A549 (cell line): ENCODE results near the gene LSM4. TPM values are rescaled to one million over a fixed set of nuclear protein-coding genes. Genes with fewer than 3 reads are reported as not detected.

Experiments
- ATAC-seq, 2 experiments: fragments of 200-7000 bp in 1 of 2; fragments of >200 bp in 1 of 2; cut with Nextera tagmentation in 1 of 2; cut with Tn5 transposase in 1 of 2; 3 replicates each; pipeline versions ENCODE4 v1.8.0 to v1.9.1; 2018 to 2020; ENCODE audit warnings: mild to moderate bottlenecking in 1 of 2, moderate library complexity in 1 of 2
- CTCF ChIA-PET: fragments of 300-600 bp; sonication (Branson Sonifier 250); formaldehyde crosslinking; extraction: SDS; loops from one replicate; lab custom pipeline; 2021; ENCODE audit warnings: antibody characterized with exemption, inconsistent platforms; lab: Yijun Ruan, JAX
- POLR2A ChIA-PET: fragments of 350-600 bp; formaldehyde crosslinking; extraction: SDS; loops from one replicate; lab custom pipeline; 2021; ENCODE audit warnings: antibody characterized with exemption, inconsistent platforms; lab: Yijun Ruan, JAX
- DNase-seq, 2 experiments: peaks; one replicate each; pipeline versions ENCODE4 v3.0.0 to v3.0.0-alpha.2; 2011 to 2016; ENCODE audit warnings: low read depth in 1 of 2, low spot score in 1 of 2
- FAIRE-seq: peaks from 2 replicates; lab custom pipeline; 2011; peaks lifted over from hg19 to GRCh38; lab: Jason Lieb, UNC
- H3K27ac ChIP-seq, 2 experiments: fragments of >200 bp; sonication (Bioruptor Twin); formaldehyde crosslinking; 3 replicates each; pipeline ENCODE4 v1.5.1; 2016 to 2017
- H3K4me1 ChIP-seq: fragments of >200 bp; sonication (Bioruptor Twin); formaldehyde crosslinking; 3 replicates; pipeline ENCODE4 v1.6.1; 2016
- H3K4me2 ChIP-seq: fragments of >200 bp; sonication (Bioruptor Twin); formaldehyde crosslinking; 3 replicates; pipeline ENCODE4 v1.6.1; 2016
- H3K4me3 ChIP-seq: fragments of >200 bp; sonication (Bioruptor Twin); formaldehyde crosslinking; 3 replicates; pipeline ENCODE4 v1.5.1; 2016
- H3K9me3 ChIP-seq: fragments of >200 bp; sonication (Bioruptor Twin); formaldehyde crosslinking; 3 replicates; pipeline ENCODE4 v1.6.1; 2016
- BCL3 ChIP-seq: fragments of >200 bp; sonication (Bioruptor Twin); formaldehyde crosslinking; IDR thresholded peaks from 3 replicates; pipeline ENCODE4 v1.6.1; 2016
- BHLHE40 ChIP-seq: IDR thresholded peaks from 2 replicates; pipeline ENCODE4 v1.6.1; 2012; ENCODE audit warnings: low read depth, low read length, inconsistent platforms
- CBX8 ChIP-seq: fragments of 200-600 bp; sonication (generic); IDR thresholded peaks from 2 replicates; pipeline ENCODE4 v1.6.1; 2016
- CHD2 ChIP-seq: fragments of 150-350 bp; IDR thresholded peaks from 2 replicates; pipeline ENCODE4 v1.6.1; 2014; ENCODE audit warnings: low read length; ENCODE audit not compliant: partially characterized antibody
- ELK1 ChIP-seq: fragments of 150-350 bp; IDR thresholded peaks from 2 replicates; pipeline ENCODE4 v1.6.1; 2014; ENCODE audit warnings: low read depth, mild to moderate bottlenecking, low read length
- HDAC2 ChIP-seq: fragments of 200-600 bp; sonication (generic); IDR thresholded peaks from 2 replicates; pipeline ENCODE4 v1.6.1; 2016
- HEYL ChIP-seq: fragments of 250-450 bp; sonication (Bioruptor Pico); IDR thresholded peaks from 2 replicates; pipeline ENCODE4 v1.8.0; 2021; ENCODE audit warnings: mild to moderate bottlenecking, moderate library complexity
- KDM5A ChIP-seq: fragments of 200-600 bp; sonication (generic); IDR thresholded peaks from 2 replicates; pipeline ENCODE4 v1.6.1; 2016; ENCODE audit warnings: antibody characterized with exemption, mild to moderate bottlenecking
- MAFK ChIP-seq: fragments of 450-650 bp; IDR thresholded peaks from 2 replicates; pipeline ENCODE4 v1.6.1; 2014; ENCODE audit not compliant: partially characterized antibody
- NR3C1 ChIP-seq: fragments of >200 bp; sonication (Bioruptor Twin); formaldehyde crosslinking; IDR thresholded peaks from 3 replicates; pipeline ENCODE4 v1.6.1; 2017
- PBX3 ChIP-seq: IDR thresholded peaks from 2 replicates; pipeline ENCODE4 v1.6.1; 2012
- PHF8 ChIP-seq: fragments of 200-600 bp; sonication (generic); IDR thresholded peaks from 2 replicates; pipeline ENCODE4 v1.6.1; 2016; ENCODE audit warnings: low read depth, mild to moderate bottlenecking, antibody characterized with exemption, moderate library complexity, borderline replicate concordance
- POLR2A ChIP-seq: IDR thresholded peaks from 2 replicates; pipeline ENCODE4 v1.6.1; 2012; ENCODE audit warnings: mild to moderate bottlenecking, low read length
- RARB ChIP-seq: fragments of 250-450 bp; sonication (Bioruptor Pico); IDR thresholded peaks from 2 replicates; pipeline ENCODE4 v1.8.0; 2021; ENCODE audit warnings: mild to moderate bottlenecking, moderate library complexity
- RNF2 ChIP-seq: fragments of 200-600 bp; sonication (generic); IDR thresholded peaks from 2 replicates; pipeline ENCODE4 v1.6.1; 2016; ENCODE audit warnings: low read depth, mild to moderate bottlenecking, antibody characterized with exemption, moderate library complexity, borderline replicate concordance
- TP53 ChIP-seq: fragments of 250-450 bp; sonication (Bioruptor Pico); IDR thresholded peaks from 2 replicates; pipeline ENCODE4 v1.5.0; 2021; ENCODE audit warnings: mild to moderate bottlenecking, moderate library complexity
- ZSCAN20 ChIP-seq: fragments of 250-450 bp; sonication (Bioruptor Pico); IDR thresholded peaks from 2 replicates; pipeline ENCODE4 v1.8.0; 2022; ENCODE audit warnings: mild to moderate bottlenecking, moderate library complexity
- WGBS: methylation state at CpG from one replicate; pipeline ENCODE4 v1.1.6; 2017; ENCODE audit errors: missing lambda C conversion rate; 5-methylcytosine and 5-hydroxymethylcytosine counted together
- polyA plus RNA-seq, 4 experiments: library from polyadenylated mRNA; depleted of rRNA in 3 of 4; stranded (reverse); fragments of >200 nt; fragmentation: RNase III in 1 of 4; extraction: RNeasy Plus Mini Kit Qiagen cat#74134 plus additional on column Dnase treatment in 1 of 4; gene quantifications; 2 replicates in 3 of 4; 3 replicates in 1 of 4; pipeline ENCODE4 v1.2.3, GENCODE V29; 2011 to 2017

Gene LSM4
- polyA plus RNA-seq, 2 of the 4 experiments (the other 2 are of a cell fraction) = 154 to 169 TPM

- Histone ChIP-seq H3K4me2 (no peak overlapping the region), H3K4me1 (peaks cover 40% of the 10 kb centered on the region), H3K4me3 (no peak overlapping the region), H3K27ac (peak overlapping the region in 1 of 2 experiments; percentile 99; a peak in 2 of 6 replicates), H3K9me3 (no peaks in the 10 kb centered on the region)
- ChIA-PET CTCF (interaction anchor here (1.0 kb wide), 1 partner anchor 29 kb away, joined by 3 read pairs; no protein-coding TSS in a partner anchor), POLR2A (interaction anchor here (1.0 kb wide), 1 partner anchor 27 kb away, joined by 3 read pairs; no protein-coding TSS in a partner anchor)
- ATAC-seq (no peak), DNase-seq (no peak), FAIRE-seq (no peak)
- TF ChIP-seq CHD2 = no peak
- no peak for TF ChIP-seq NR3C1
- TF ChIP-seq HDAC2 = no peak
- no peak for TF ChIP-seq HEYL (CRISPR knock-in tag)
- TF ChIP-seq TP53 (CRISPR knock-in tag) = no peak
- no peak for TF ChIP-seq ZSCAN20 (CRISPR knock-in tag)
- no peak for TF ChIP-seq BCL3
- no peak for TF ChIP-seq BHLHE40
- TF ChIP-seq PHF8 = no peak
- TF ChIP-seq MAFK = no peak
- no peak for TF ChIP-seq KDM5A
- no peak for TF ChIP-seq ELK1
- no peak for TF ChIP-seq RARB (CRISPR knock-in tag)
- 96% methylated on average over 8 of the region's 19 CpGs for WGBS
Measured at GRCh38 chr19:18307271-18307681, 15.6 kb downstream of the LSM4 start.

- POLR2A ChIA-PET = interaction anchor here (1.0 kb wide), 1 partner anchor 27 kb away, joined by 3 read pairs; no protein-coding TSS in a partner anchor
- TF ChIP-seq BHLHE40 (no peak), RARB (CRISPR knock-in tag) (no peak), RNF2 (no peak), POLR2A (no peak), CBX8 (no peak)
- ATAC-seq (no peak), FAIRE-seq (no peak), DNase-seq (no peak)
- Histone ChIP-seq H3K4me3 (no peak overlapping the region), H3K4me2 (no peak overlapping the region), H3K27ac (peak overlapping the region in 1 of 2 experiments; percentile 99; a peak in 2 of 6 replicates), H3K9me3 (no peaks in the 10 kb centered on the region), H3K4me1 (peaks cover 44% of the 10 kb centered on the region)
- CTCF ChIA-PET = interaction anchor here (1.0 kb wide), 1 partner anchor 28 kb away, joined by 3 read pairs; no protein-coding TSS in a partner anchor
- WGBS = 87% methylated on average over 10 of the region's 14 CpGs
Measured at GRCh38 chr19:18306888-18307260, 16.0 kb downstream of the LSM4 start.

GRCh38 chr19:18306209-18306887 is 16.5 kb downstream of the LSM4 start:
- ATAC-seq (no peak), DNase-seq (no peak), FAIRE-seq (no peak)
- peaks cover 50% of the 10 kb centered on the region for H3K4me1 ChIP-seq
- 91% methylated on average over 26 of the region's 26 CpGs for WGBS
- peak overlapping the region in 1 of 2 experiments; percentile 99; a peak in 3 of 6 replicates for H3K27ac ChIP-seq
- ChIA-PET POLR2A (interaction anchor here (1.0 kb wide), 1 partner anchor 26 kb away, joined by 3 read pairs; no protein-coding TSS in a partner anchor), CTCF (interaction anchor here (1.0 to 2.1 kb wide), 2 partner anchors 28 kb away, joined by 3 to 12 read pairs; no protein-coding TSS in a partner anchor)
- H3K4me3 ChIP-seq = no peak overlapping the region
- no peaks in the 10 kb centered on the region for H3K9me3 ChIP-seq
- no peak overlapping the region for H3K4me2 ChIP-seq
- TF ChIP-seq PBX3 (no peak), MAFK (peak; percentile 69)
